ENCODE data around the gene PLEKHA6. TPM values are rescaled to one million over a fixed set of nuclear protein-coding genes. Genes with fewer than 3 reads are reported as not detected.

The PLEKHA6 gene
- total and polyA plus RNA-seq, 2 of the 8 experiments (the other 6 are each of a cell fraction or from before 2014, with no cell fraction given), result 4.8 to 20.2 TPM

- POLR2A ChIA-PET (ENCODE audit: partially characterized antibody), result interaction anchor here (0.6 to 1.2 kb wide), 3 partner anchors 24 to 451 kb away, joined by 3 read pairs; no protein-coding TSS in a partner anchor
- Histone ChIP-seq H3K4me2 (ENCODE audit: insufficient read depth in 1 of 2, low read depth in 2 of 2, low read length in 2 of 2) (no peak overlapping the region), H3K36me3 (ENCODE audit: control insufficient read depth in 2 of 4, insufficient read depth in 4 of 4, low read length in 3 of 4) (no peaks in the 10 kb centered on the region), H2BK5ac (ENCODE audit: low read depth, low read length) (no peak overlapping the region), H3K27ac (ENCODE audit: low read depth, low read length) (no peak overlapping the region), H2BK15ac (ENCODE audit: low read length) (no peak overlapping the region), H2BK20ac (ENCODE audit: low read length) (no peak overlapping the region), H3K79me2 (ENCODE audit: control insufficient read depth in 1 of 2, insufficient read depth in 2 of 2, low read length in 2 of 2) (no peaks in the 10 kb centered on the region), H2AFZ (ENCODE audit: low read length) (no peak overlapping the region), H3K23ac (ENCODE audit: insufficient read length) (no peak overlapping the region), H2AK5ac (ENCODE audit: low read depth, low read length) (no peak overlapping the region), H3K9me3 (ENCODE audit: insufficient read depth in 2 of 2, low read depth in 1 of 2, low read length in 1 of 2) (no peaks in the 10 kb centered on the region), H3K4me1 (replicated peaks in 1 of 4; ENCODE audit: control insufficient read depth in 3 of 4, insufficient read depth in 4 of 4, low read length in 3 of 4) (peaks cover 0 to 9% (median 4%) of the 10 kb centered on the region in 4 experiments; a peak in 5 of 7 replicates), H3K56ac (replicated peaks; ENCODE audit: insufficient read length, low read depth, low read length) (no peak overlapping the region), H4K8ac (ENCODE audit: extremely low read depth, insufficient read depth, low read length) (no peak overlapping the region), H3K27me3 (replicated peaks in 1 of 4; ENCODE audit: control insufficient read depth in 3 of 4, extremely low read depth in 1 of 4, insufficient read depth in 3 of 4, low read length in 3 of 4) (no peaks in the 10 kb centered on the region), H3K79me1 (ENCODE audit: low read depth, low read length) (no peaks in the 10 kb centered on the region), H3K4ac (replicated peaks; ENCODE audit: insufficient read length, low read depth, low read length) (no peak overlapping the region), H3K4me3 (ENCODE audit: extremely low read depth in 1 of 4, insufficient read depth in 2 of 4, low read depth in 3 of 4, low read length in 4 of 4) (no peak overlapping the region), H3K18ac (ENCODE audit: extremely low read depth, low read length) (no peak overlapping the region), H3K23me2 (ENCODE audit: low read depth, low read length) (no peaks in the 10 kb centered on the region; the same call in 1 of the 2 replicates), H4K20me1 (replicated peaks in 1 of 2; ENCODE audit: control insufficient read depth in 1 of 2, insufficient read depth in 2 of 2, low read length in 2 of 2) (no peaks in the 10 kb centered on the region), H4K5ac (ENCODE audit: insufficient read length, low read depth, low read length) (no peak overlapping the region), H2BK120ac (replicated peaks; ENCODE audit: low read depth, low read length) (no peak overlapping the region), H3K9ac (replicated peaks in 1 of 4; ENCODE audit: extremely low read depth in 1 of 4, low read depth in 3 of 4, low read length in 3 of 4) (no peak overlapping the region), H2BK12ac (ENCODE audit: low read depth, low read length) (no peak overlapping the region; the same call in 1 of the 2 replicates), H4K91ac (replicated peaks; ENCODE audit: insufficient read length, low read length) (no peak overlapping the region), H3K14ac (ENCODE audit: insufficient read length) (no peak overlapping the region)
- FAIRE-seq (no peak), DNase-seq (ENCODE audit: low read depth in 1 of 2, low spot score in 2 of 2) (no peak)
- CTCF ChIA-PET (ENCODE audit: partially characterized antibody), result interaction anchor here (1.0 to 21.6 kb wide), 9 partner anchors 11 to 165 kb away, joined by 3 to 175 read pairs (median 4); partner anchors contain the start of gene PLEKHA6
- WGBS, 2 experiments (ENCODE audit: extremely low coverage in 1 of 2, insufficient coverage in 1 of 2, insufficient read length in 1 of 2, insufficient replicate concordance in 2 of 2, low coverage in 1 of 2, low lambda C conversion rate in 2 of 2, missing lambda C conversion rate in 1 of 2), result 86% methylated on average over 8 of the region's 8 CpGs; no CpG with 5 or more reads in 1 of the 2 experiments
- TF ChIP-seq ATF3 (IDR thresholded peaks at IDR 0.05; ENCODE audit: insufficient read depth, low read depth, low read length), result no peak
- TF ChIP-seq TBP (IDR thresholded peaks at IDR 0.05; ENCODE audit: low read depth, low read length), result no peak
- TF ChIP-seq RAD21 (IDR thresholded peaks at IDR 0.05 in 1 of 2, conservative IDR thresholded peaks at IDR 0.05 in 1 of 2; ENCODE audit: low read depth in 2 of 2, low read length in 2 of 2), result no peak
- TF ChIP-seq JUND (IDR thresholded peaks at IDR 0.05; ENCODE audit: low read length), result no peak
- no peak for TF ChIP-seq KDM1A (IDR thresholded peaks at IDR 0.05; ENCODE audit: borderline replicate concordance, low read length)
- no peak for TF ChIP-seq SRF (IDR thresholded peaks at IDR 0.05; ENCODE audit: low read depth, low read length)
- no peak for TF ChIP-seq ASH2L (IDR thresholded peaks at IDR 0.05; ENCODE audit: low read length)
- TF ChIP-seq SP4 (IDR thresholded peaks at IDR 0.05; ENCODE audit: low read length), result no peak
- TF ChIP-seq KDM5A (IDR thresholded peaks at IDR 0.05; ENCODE audit: low read length), result no peak
Measured at GRCh38 chr1:204326771-204327300, 32.9 kb downstream of the PLEKHA6 start.
